ENCODE results near the gene SP9. TPM values are rescaled to one million over a fixed set of nuclear protein-coding genes. Genes with fewer than 3 reads are reported as not detected.

Gene SP9
- total RNA-seq, 1 experiment from 2014 or later = not detected

DNA sequence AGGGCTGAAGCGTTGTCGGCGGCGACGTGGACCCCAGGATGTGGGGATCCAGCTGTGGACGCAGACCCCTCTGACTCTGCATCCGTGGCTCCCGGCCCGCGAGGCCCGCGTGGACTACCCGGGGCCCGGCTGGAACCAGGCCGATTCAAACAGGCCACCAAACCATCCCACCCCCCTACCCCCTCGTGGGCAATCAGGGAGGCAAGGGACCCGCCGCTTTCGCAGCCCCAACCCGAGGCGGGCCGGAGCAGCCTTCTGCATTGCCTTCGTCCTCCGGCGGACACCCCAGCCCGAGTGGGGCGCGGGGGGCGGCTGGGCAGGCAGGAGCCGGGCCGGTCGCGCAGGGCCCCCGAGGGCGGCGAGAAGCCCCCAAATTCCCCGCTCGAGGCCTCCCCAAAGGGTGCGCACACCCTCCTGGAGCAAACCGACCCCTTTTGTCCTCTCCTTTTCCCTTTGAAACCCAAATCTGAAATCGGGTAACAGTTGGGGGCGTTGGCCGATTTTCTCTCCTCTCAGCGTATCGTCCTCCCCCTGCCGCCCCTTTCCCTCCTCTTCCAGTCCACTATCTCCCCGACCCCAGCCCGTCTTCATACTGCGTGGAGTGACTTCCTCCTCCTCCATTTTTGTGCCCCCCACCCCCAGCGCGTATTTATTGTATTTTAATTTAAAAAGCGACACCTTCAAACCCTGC lies 7.4 kb downstream of the SP9 start:
- TF ChIP-seq CTCF (conservative IDR thresholded peaks at IDR 0.05) = no peak
- no peak for DNase-seq

More for the DNA sequence above, 7.4 kb downstream of the SP9 start:
- Histone ChIP-seq H3K23me2 (ENCODE audit: insufficient read length, low read depth, low read length, poor library complexity, severe bottlenecking) (peaks cover 37% of the 10 kb centered on the region), H4K8ac (replicated peaks; ENCODE audit: insufficient read length, low read depth, low read length) (no peak overlapping the region), H3K23ac (ENCODE audit: insufficient read length, low read depth, low read length) (no peak overlapping the region), H3K18ac (ENCODE audit: insufficient read length, low read depth, low read length) (no peak overlapping the region), H2BK12ac (ENCODE audit: insufficient read length, low read depth, low read length) (no peak overlapping the region), H3K79me2 (ENCODE audit: insufficient read depth, low read length) (no peaks in the 10 kb centered on the region), H3T11ph (ENCODE audit: low read length) (no peak overlapping the region), H2BK20ac (ENCODE audit: low read depth, low read length, poor library complexity, severe bottlenecking) (no peak overlapping the region), H3K56ac (ENCODE audit: insufficient read length, low read depth, low read length) (no peak overlapping the region), H3K79me1 (ENCODE audit: insufficient read depth, low read depth, low read length, poor library complexity, severe bottlenecking) (no peaks in the 10 kb centered on the region), H3K4me2 (ENCODE audit: insufficient read depth, insufficient read length, low read length) (peak overlapping the region; percentile 32), H2BK15ac (ENCODE audit: low read depth, low read length) (no peak overlapping the region), H3K14ac (ENCODE audit: insufficient read depth, low read length) (no peak overlapping the region), H2AFZ (ENCODE audit: low read length) (no peak overlapping the region), H2BK120ac (ENCODE audit: low read depth, low read length, poor library complexity, severe bottlenecking) (no peak overlapping the region), H3K9ac (ENCODE audit: extremely low read depth, insufficient read length, low read length) (no peak overlapping the region), H4K20me1 (ENCODE audit: control insufficient read depth, insufficient read depth, insufficient read length) (no peaks in the 10 kb centered on the region), H3K4ac (ENCODE audit: low read depth, low read length) (no peak overlapping the region), H2AK5ac (ENCODE audit: insufficient read length, low read length) (no peak overlapping the region), H3K27me3 (ENCODE audit: insufficient read depth, low read length) (peaks cover 58% of the 10 kb centered on the region), H3K9me3 (ENCODE audit: control insufficient read depth, low read depth, low read length) (no peaks in the 10 kb centered on the region), H3K27ac (ENCODE audit: insufficient read length, low read depth, low read length) (no peak overlapping the region), H3K4me1 (ENCODE audit: insufficient read depth, low read length) (0 out of 2 replicates have a peak, but pooled peaks cover 4% of the 10 kb centered on the region), H4K91ac (ENCODE audit: insufficient read length, low read depth, low read length) (no peak overlapping the region), H2BK5ac (ENCODE audit: insufficient read length, low read length) (no peak overlapping the region), H4K5ac (ENCODE audit: insufficient read length, low read depth, low read length) (no peak overlapping the region)
- peaks cover 88% of the 10 kb centered on the region for H3K27me3 Mint-ChIP-seq (ENCODE audit: low read depth)
- no peak overlapping the region; a peak in 1 of 7 replicates for H3K27ac Mint-ChIP-seq
- H3K36me3 Mint-ChIP-seq (ENCODE audit: insufficient read depth in 1 of 3, low read depth in 3 of 3) = peaks cover 0 to 4% (median 3%) of the 10 kb centered on the region in 3 experiments; a peak in 2 of 7 replicates
- WGBS (ENCODE audit: extremely low coverage, insufficient read length, low lambda C conversion rate) = no CpG with 5 or more reads among the region's 52 CpGs
- peaks cover 0 to 7% of the 10 kb centered on the region in 2 experiments; a peak in 1 of 5 replicates for H3K9me3 Mint-ChIP-seq
- peaks cover 54 to 63% of the 10 kb centered on the region in 2 experiments for H3K4me1 Mint-ChIP-seq
- H3K4me3 Mint-ChIP-seq = peak overlapping the region; percentile 40 to 81
